Activated B cell treated with CpG ODN at 0.5 μM for 24 hours (primary cell): ENCODE data around the gene TMEFF2. TPM values are rescaled to one million over a fixed set of nuclear protein-coding genes. Genes with fewer than 3 reads are reported as not detected.

Experiments used
- ATAC-seq: fragments of 200-7000 bp; cut with Tn5 transposase; one replicate; pipeline ENCODE4 v1.10.0; 2021; ENCODE audit warnings: low read depth, mild to moderate bottlenecking, moderate library complexity
- CTCF ChIA-PET: fragments of 350-600 bp; sonication (Branson Sonifier 250); formaldehyde crosslinking; loops from one replicate; lab custom pipeline; 2021; ENCODE audit warnings: antibody characterized with exemption; lab: Charles Lee
- POLR2A ChIA-PET: fragments of 350-600 bp; sonication (Branson Sonifier 250); formaldehyde crosslinking; loops from one replicate; lab custom pipeline; 2021; ENCODE audit warnings: antibody characterized with exemption; lab: Charles Lee
- DNase-seq: peaks from one replicate; pipeline ENCODE4 v3.0.0; 2022
- H3K27ac Mint-ChIP-seq: one replicate; pipeline ENCODE4 v1.8.0; 2020; ENCODE audit warnings: mixed read lengths
- H3K27me3 Mint-ChIP-seq: one replicate; pipeline ENCODE4 v1.8.0; 2021; ENCODE audit warnings: mixed read lengths
- H3K36me3 Mint-ChIP-seq: one replicate; pipeline ENCODE4 v1.8.0; 2021; ENCODE audit warnings: low read depth, mixed read lengths
- H3K4me1 Mint-ChIP-seq: one replicate; pipeline ENCODE4 v1.8.0; 2021; ENCODE audit warnings: mixed read lengths
- H3K4me3 Mint-ChIP-seq: one replicate; pipeline ENCODE4 v1.8.0; 2020; ENCODE audit warnings: mild to moderate bottlenecking, mixed read lengths
- H3K9me3 Mint-ChIP-seq: one replicate; pipeline ENCODE4 v1.8.0; 2020; ENCODE audit warnings: mixed read lengths
- intact Hi-C: fragments of 100-400 bp; cut with micrococcal nuclease; formaldehyde crosslinking; loops from one replicate; pipeline ENCODE4 v1.15.1; 2024
- total RNA-seq: library from RNA; stranded (reverse); gene quantifications from 2 replicates; pipeline ENCODE4 v1.2.3, GENCODE V29; 2022
- TF ChIP-seq, protein P1 (sequence below): fragments of 200-600 bp; IDR thresholded peaks from one replicate; pipeline ENCODE4 v1.8.0; 2022; ENCODE audit warnings: antibody characterized with exemption, mild to moderate bottlenecking

Gene TMEFF2
- total RNA-seq, 1 donor from 2014 or later = not detected

- ChIA-PET CTCF (no interaction called here), POLR2A (no interaction called here)
- Mint-ChIP-seq H3K4me3 (no peak overlapping the region), H3K4me1 (no peaks in the 10 kb centered on the region), H3K27ac (no peak overlapping the region), H3K36me3 (no peaks in the 10 kb centered on the region), H3K27me3 (no peaks in the 10 kb centered on the region), H3K9me3 (no peaks in the 10 kb centered on the region)
- DNase-seq (no peak), ATAC-seq (no peak)
- TF ChIP-seq, protein P1, sequence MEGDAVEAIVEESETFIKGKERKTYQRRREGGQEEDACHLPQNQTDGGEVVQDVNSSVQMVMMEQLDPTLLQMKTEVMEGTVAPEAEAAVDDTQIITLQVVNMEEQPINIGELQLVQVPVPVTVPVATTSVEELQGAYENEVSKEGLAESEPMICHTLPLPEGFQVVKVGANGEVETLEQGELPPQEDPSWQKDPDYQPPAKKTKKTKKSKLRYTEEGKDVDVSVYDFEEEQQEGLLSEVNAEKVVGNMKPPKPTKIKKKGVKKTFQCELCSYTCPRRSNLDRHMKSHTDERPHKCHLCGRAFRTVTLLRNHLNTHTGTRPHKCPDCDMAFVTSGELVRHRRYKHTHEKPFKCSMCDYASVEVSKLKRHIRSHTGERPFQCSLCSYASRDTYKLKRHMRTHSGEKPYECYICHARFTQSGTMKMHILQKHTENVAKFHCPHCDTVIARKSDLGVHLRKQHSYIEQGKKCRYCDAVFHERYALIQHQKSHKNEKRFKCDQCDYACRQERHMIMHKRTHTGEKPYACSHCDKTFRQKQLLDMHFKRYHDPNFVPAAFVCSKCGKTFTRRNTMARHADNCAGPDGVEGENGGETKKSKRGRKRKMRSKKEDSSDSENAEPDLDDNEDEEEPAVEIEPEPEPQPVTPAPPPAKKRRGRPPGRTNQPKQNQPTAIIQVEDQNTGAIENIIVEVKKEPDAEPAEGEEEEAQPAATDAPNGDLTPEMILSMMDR = no peak
- intact Hi-C loops = no loop called here
These were observed 211.5 kb downstream of the TMEFF2 start for GRCh38 chr2:191983186-191983585.

GRCh38 chr2:191981706-191982105 is 213.0 kb downstream of the TMEFF2 start:
- Mint-ChIP-seq H3K4me1 (no peaks in the 10 kb centered on the region), H3K9me3 (no peaks in the 10 kb centered on the region), H3K36me3 (no peaks in the 10 kb centered on the region), H3K27me3 (no peaks in the 10 kb centered on the region), H3K4me3 (no peak overlapping the region), H3K27ac (no peak overlapping the region)
- TF ChIP-seq, protein P1 = no peak
- CTCF ChIA-PET = no interaction called here
- intact Hi-C loops = no loop called here
- ATAC-seq (no peak), DNase-seq (no peak)
- POLR2A ChIA-PET = no interaction called here

- no peak overlapping the region for H3K4me3 Mint-ChIP-seq
- H3K9me3 Mint-ChIP-seq = no peaks in the 10 kb centered on the region
- ATAC-seq = no peak
- H3K27ac Mint-ChIP-seq = no peak overlapping the region
- H3K4me1 Mint-ChIP-seq = no peaks in the 10 kb centered on the region
- CTCF ChIA-PET = no interaction called here
- H3K27me3 Mint-ChIP-seq = no peaks in the 10 kb centered on the region
- intact Hi-C loops = no loop called here
- no peak for DNase-seq
- TF ChIP-seq, protein P1 = no peak
- POLR2A ChIA-PET = no interaction called here
- no peaks in the 10 kb centered on the region for H3K36me3 Mint-ChIP-seq
These were observed 214.2 kb downstream of the TMEFF2 start for GRCh38 chr2:191980483-191980882.

GRCh38 chr2:191979221-191979730 is 215.5 kb downstream of the TMEFF2 start:
- no peaks in the 10 kb centered on the region for H3K9me3 Mint-ChIP-seq
- no peak overlapping the region for H3K4me3 Mint-ChIP-seq
- ATAC-seq = no peak
- H3K27me3 Mint-ChIP-seq = no peaks in the 10 kb centered on the region
- ChIA-PET POLR2A (no interaction called here), CTCF (no interaction called here)
- no peak overlapping the region for H3K27ac Mint-ChIP-seq
- intact Hi-C loops = no loop called here
- no peaks in the 10 kb centered on the region for H3K4me1 Mint-ChIP-seq
- H3K36me3 Mint-ChIP-seq = no peaks in the 10 kb centered on the region
- TF ChIP-seq, protein P1 = no peak
- DNase-seq = no peak

GRCh38 chr2:191977754-191978153 is 217.0 kb downstream of the TMEFF2 start:
- H3K9me3 Mint-ChIP-seq = no peaks in the 10 kb centered on the region
- H3K4me3 Mint-ChIP-seq = no peak overlapping the region
- intact Hi-C loops = no loop called here
- ChIA-PET CTCF (no interaction called here), POLR2A (no interaction called here)
- DNase-seq = no peak
- no peaks in the 10 kb centered on the region for H3K36me3 Mint-ChIP-seq
- TF ChIP-seq, protein P1 = no peak
- H3K27ac Mint-ChIP-seq = no peak overlapping the region
- ATAC-seq = no peak
- no peaks in the 10 kb centered on the region for H3K4me1 Mint-ChIP-seq
- no peaks in the 10 kb centered on the region for H3K27me3 Mint-ChIP-seq
